Right atrium auricular region (tissue), 2 donors: ENCODE results near the gene TUB. TPM values are rescaled to one million over a fixed set of nuclear protein-coding genes. Genes with fewer than 3 reads are reported as not detected.

Experiments used
- DNase-seq: peaks from one replicate; pipeline ENCODE4 v3.0.0-alpha.2; 2019; ENCODE audit warnings: low spot score
- H3K27ac ChIP-seq, 2 donors: fragments of 200-600 bp; sonication (generic); 1 replicate in 1 of 2; 2 replicates in 1 of 2; pipeline ENCODE4 v1.5.1; 2016 to 2019
- H3K27me3 ChIP-seq, 2 donors: fragments of 200-600 bp; sonication (generic); one replicate each; pipeline versions ENCODE4 v1.5.1 to v1.6.0; 2017 to 2019
- H3K36me3 ChIP-seq: fragments of 200-600 bp; sonication (generic); one replicate; pipeline ENCODE4 v1.5.1; 2016
- H3K4me1 ChIP-seq, 2 donors: fragments of 200-600 bp; sonication (generic); one replicate each; pipeline versions ENCODE4 v1.5.1 to v1.6.0; 2017 to 2019
- H3K4me3 ChIP-seq, 2 donors: fragments of 200-600 bp; sonication (generic); 1 replicate in 1 of 2; 2 replicates in 1 of 2; pipeline ENCODE4 v1.5.1; 2017 to 2019; ENCODE audit warnings: mild to moderate bottlenecking in 1 of 2, moderate library complexity in 1 of 2
- H3K9me3 ChIP-seq, 2 donors: fragments of 200-600 bp; sonication (generic); one replicate each; pipeline ENCODE4 v1.5.1; 2019
- CTCF ChIP-seq, 2 donors: fragments of 200-600 bp; sonication (generic); IDR thresholded peaks; one replicate each; pipeline ENCODE4 v1.5.1; 2019; ENCODE audit warnings: antibody characterized with exemption in 2 of 2
- total RNA-seq, 2 donors: library from RNA; depleted of rRNA; stranded (reverse); fragments of >200 nt; gene quantifications; one replicate each; pipeline ENCODE4 v1.1.0, GENCODE V29; 2016

Gene TUB
- total RNA-seq, 2 donors from 2014 or later, result 11.3 to 22.9 TPM

GRCh38 chr11:8087185-8087584 is 6.2 kb downstream of the TUB start:
- H3K4me1 ChIP-seq, result peaks cover 0 to 47% of the 10 kb centered on the region in 2 donors
- no peak for DNase-seq
- peak in 1 of 2 donors; percentile 25 for TF ChIP-seq CTCF (IDR thresholded peaks at IDR 0.05)

GRCh38 chr11:8087756-8088155 is 6.7 kb downstream of the TUB start:
- no peaks in the 10 kb centered on the region for H3K36me3 ChIP-seq

More at GRCh38 chr11:8087185-8087584, 6.2 kb downstream of the TUB start:
- Histone ChIP-seq H3K4me3 (no peak overlapping the region), H3K27ac (no peak overlapping the region), H3K9me3 (no peaks in the 10 kb centered on the region), H3K27me3 (no peaks in the 10 kb centered on the region), H3K36me3 (no peaks in the 10 kb centered on the region)

GRCh38 chr11:8089791-8090510 is 8.9 kb downstream of the TUB start:
- Histone ChIP-seq H3K9me3 (no peaks in the 10 kb centered on the region), H3K36me3 (no peaks in the 10 kb centered on the region), H3K4me1 (peaks cover 0 to 33% of the 10 kb centered on the region in 2 donors), H3K4me3 (no peak overlapping the region), H3K27me3 (no peaks in the 10 kb centered on the region), H3K27ac (no peak overlapping the region)
- DNase-seq, result no peak
- no peak for TF ChIP-seq CTCF (IDR thresholded peaks at IDR 0.05)

More at GRCh38 chr11:8087756-8088155, 6.7 kb downstream of the TUB start:
- Histone ChIP-seq H3K27ac (no peak overlapping the region), H3K4me3 (no peak overlapping the region), H3K27me3 (no peaks in the 10 kb centered on the region), H3K9me3 (no peaks in the 10 kb centered on the region), H3K4me1 (peaks cover 0 to 47% of the 10 kb centered on the region in 2 donors)
- DNase-seq, result no peak
- no peak for TF ChIP-seq CTCF (IDR thresholded peaks at IDR 0.05)

- Histone ChIP-seq H3K9me3 (no peaks in the 10 kb centered on the region), H3K27me3 (no peaks in the 10 kb centered on the region), H3K4me3 (no peak overlapping the region), H3K27ac (no peak overlapping the region), H3K4me1 (peaks cover 0 to 25% of the 10 kb centered on the region in 2 donors), H3K36me3 (no peaks in the 10 kb centered on the region)
- TF ChIP-seq CTCF (IDR thresholded peaks at IDR 0.05), result peak; percentile 38 to 64
- DNase-seq, result no peak
Observed at GRCh38 chr11:8090756-8091155, 9.7 kb downstream of the TUB start.

GRCh38 chr11:8091721-8092120 is 10.7 kb downstream of the TUB start:
- H3K27ac ChIP-seq, result no peak overlapping the region
- peaks cover 4% of the 10 kb centered on the region for H3K36me3 ChIP-seq
- DNase-seq, result no peak
- TF ChIP-seq CTCF (IDR thresholded peaks at IDR 0.05), result no peak
- no peaks in the 10 kb centered on the region for H3K27me3 ChIP-seq
- peaks cover 0 to 16% of the 10 kb centered on the region in 2 donors for H3K4me1 ChIP-seq
- H3K4me3 ChIP-seq, result no peak overlapping the region
- no peaks in the 10 kb centered on the region for H3K9me3 ChIP-seq
